IMR-90 (cell line): ENCODE data around the gene SVIL. TPM values are rescaled to one million over a fixed set of nuclear protein-coding genes. Genes with fewer than 3 reads are reported as not detected.

Experiments used
- ATAC-seq: fragments of 200-7000 bp; cut with Tn5 transposase; 2 replicates; pipeline ENCODE4 v1.9.1; 2020; ENCODE audit warnings: low read depth, mild to moderate bottlenecking, moderate library complexity
- BruUV-seq: library from RNA; stranded (reverse); fragments of 400-500 nt; replicated peaks from 2 replicates; lab custom pipeline; 2021; lab: Mats Ljungman, UMichigan
- CTCF ChIA-PET: fragments of 300-600 bp; formaldehyde crosslinking; extraction: SDS; loops from one replicate; lab custom pipeline; 2021; ENCODE audit warnings: antibody characterized with exemption; lab: Yijun Ruan, JAX
- POLR2A ChIA-PET: fragments of 300-600 bp; sonication (Branson Sonifier 250); formaldehyde crosslinking; loops from one replicate; lab custom pipeline; 2022; ENCODE audit warnings: antibody characterized with exemption; ENCODE audit not compliant: unreplicated experiment; lab: Charles Lee
- DNase-seq: peaks from one replicate; pipeline ENCODE4 v3.0.0; 2013
- H2AFZ ChIP-seq: replicated peaks from 2 replicates; pipeline ENCODE3; 2013; ENCODE audit warnings: low read length, mild to moderate bottlenecking; ENCODE audit not compliant: poor library complexity
- H2AK5ac ChIP-seq: 2 replicates; pipeline ENCODE4 v1.6.1; 2013; ENCODE audit warnings: low read depth, low read length, inconsistent platforms
- H2AK9ac ChIP-seq: replicated peaks from 2 replicates; pipeline ENCODE3; 2013; ENCODE audit warnings: mild to moderate bottlenecking, low read depth, low read length, moderate library complexity; ENCODE audit not compliant: poor library complexity
- H2BK120ac ChIP-seq: 2 replicates; pipeline ENCODE4 v1.6.1; 2013; ENCODE audit warnings: low read depth, low read length, inconsistent platforms
- H2BK15ac ChIP-seq: 3 replicates; pipeline ENCODE4 v1.6.1; 2013; ENCODE audit warnings: low read depth, low read length, inconsistent platforms
- H2BK20ac ChIP-seq: 2 replicates; pipeline ENCODE4 v1.6.1; 2013; ENCODE audit warnings: low read depth, mild to moderate bottlenecking, inconsistent platforms, low read length, moderate library complexity
- H2BK5ac ChIP-seq: 2 replicates; pipeline ENCODE4 v1.6.1; 2013; ENCODE audit warnings: mild to moderate bottlenecking, low read depth, low read length, inconsistent platforms; ENCODE audit not compliant: poor library complexity, severe bottlenecking
- H3K14ac ChIP-seq: replicated peaks from 2 replicates; pipeline ENCODE4 v1.6.1; 2013; ENCODE audit warnings: low read depth, low read length, inconsistent platforms
- H3K18ac ChIP-seq: 2 replicates; pipeline ENCODE4 v1.6.1; 2013; ENCODE audit warnings: low read depth, low read length, control low read depth
- H3K23ac ChIP-seq: 2 replicates; pipeline ENCODE4 v1.6.1; 2013; ENCODE audit warnings: low read depth, low read length, inconsistent platforms
- H3K27ac ChIP-seq: 2 replicates; pipeline ENCODE4 v1.5.1; 2013; ENCODE audit warnings: mild to moderate bottlenecking, control low read depth, low read length; ENCODE audit not compliant: insufficient read depth
- H3K27me3 ChIP-seq: 2 replicates; pipeline ENCODE4 v1.6.1; 2013; ENCODE audit warnings: low read length; ENCODE audit not compliant: control insufficient read depth, insufficient read depth
- H3K36me3 ChIP-seq: 2 replicates; pipeline ENCODE4 v1.6.1; 2013; ENCODE audit warnings: low read length, mixed read lengths; ENCODE audit not compliant: control insufficient read depth, insufficient read depth
- H3K4ac ChIP-seq: 2 replicates; pipeline ENCODE4 v1.6.1; 2013; ENCODE audit warnings: low read depth, low read length, inconsistent platforms
- H3K4me1 ChIP-seq: 2 replicates; pipeline ENCODE4 v1.6.1; 2013; ENCODE audit warnings: low read length, mixed read lengths; ENCODE audit not compliant: control insufficient read depth, insufficient read depth
- H3K4me2 ChIP-seq: 2 replicates; pipeline ENCODE4 v1.6.1; 2013; ENCODE audit warnings: low read depth, mild to moderate bottlenecking, control low read depth, low read length, moderate library complexity
- H3K4me3 ChIP-seq: 2 replicates; pipeline ENCODE4 v1.5.1; 2013; ENCODE audit warnings: low read depth, mild to moderate bottlenecking, control low read depth, low read length, moderate library complexity; ENCODE audit not compliant: insufficient read depth
- H3K56ac ChIP-seq: 2 replicates; pipeline ENCODE4 v1.6.1; 2013; ENCODE audit warnings: low read length, inconsistent platforms; ENCODE audit not compliant: insufficient read depth; ENCODE audit errors: extremely low read depth
- H3K79me1 ChIP-seq, 2 experiments: 2 replicates each; pipeline ENCODE4 v1.6.1; 2013; ENCODE audit warnings: low read length in 2 of 2, inconsistent platforms in 1 of 2, low read depth in 1 of 2
- H3K9ac ChIP-seq: 2 replicates; pipeline ENCODE4 v1.6.1; 2013; ENCODE audit warnings: low read depth, low read length, control low read depth
- H3K9me1 ChIP-seq: 2 replicates; pipeline ENCODE4 v1.6.1; 2013; ENCODE audit warnings: low read length, inconsistent platforms; ENCODE audit not compliant: insufficient read depth
- H3K9me3 ChIP-seq: 2 replicates; pipeline ENCODE4 v1.6.1; 2013; ENCODE audit warnings: low read length; ENCODE audit not compliant: control insufficient read depth, insufficient read depth
- H4K20me1 ChIP-seq: 2 replicates; pipeline ENCODE4 v1.6.1; 2013; ENCODE audit warnings: low read length, inconsistent platforms; ENCODE audit not compliant: insufficient read depth
- H4K5ac ChIP-seq: 2 replicates; pipeline ENCODE4 v1.6.1; 2013; ENCODE audit warnings: mild to moderate bottlenecking, low read depth, low read length, control low read depth
- H4K8ac ChIP-seq, 2 experiments: 2 replicates each; pipeline ENCODE4 v1.6.1; 2013; ENCODE audit warnings: low read depth in 2 of 2, low read length in 2 of 2, control low read depth in 1 of 2, inconsistent platforms in 1 of 2
- H4K91ac ChIP-seq: 2 replicates; pipeline ENCODE4 v1.6.1; 2013; ENCODE audit warnings: low read depth, low read length, inconsistent platforms; ENCODE audit not compliant: insufficient read depth
- BHLHE40 ChIP-seq: fragments of 150-350 bp; IDR thresholded peaks from 2 replicates; pipeline ENCODE4 v1.6.1; 2016; ENCODE audit warnings: mild to moderate bottlenecking, low read depth, low read length
- CEBPB ChIP-seq: IDR thresholded peaks from 2 replicates; pipeline ENCODE4 v1.6.1; 2012; ENCODE audit warnings: low read depth, low read length, improper control_type of control experiment
- CHD1 ChIP-seq: IDR thresholded peaks from 2 replicates; pipeline ENCODE4 v1.6.1; 2012; ENCODE audit warnings: low read depth, low read length, improper control_type of control experiment
- CTCF ChIP-seq: conservative IDR thresholded peaks from 2 replicates; pipeline ENCODE4 v1.5.1; 2012; ENCODE audit warnings: mild to moderate bottlenecking, low read depth, low read length, improper control_type of control experiment
- ELK1 ChIP-seq: fragments of 150-350 bp; IDR thresholded peaks from 2 replicates; pipeline ENCODE4 v1.6.1; 2016; ENCODE audit warnings: low read depth, mild to moderate bottlenecking, low read length, moderate library complexity, borderline replicate concordance
- FOS ChIP-seq: fragments of 150-350 bp; IDR thresholded peaks from 2 replicates; pipeline ENCODE4 v1.6.1; 2016; ENCODE audit warnings: low read depth, low read length
- MAFK ChIP-seq: IDR thresholded peaks from 2 replicates; pipeline ENCODE4 v1.6.1; 2012; ENCODE audit warnings: low read depth, low read length, improper control_type of control experiment
- MAZ ChIP-seq: IDR thresholded peaks from 2 replicates; pipeline ENCODE4 v1.6.1; 2012; ENCODE audit warnings: low read depth, mild to moderate bottlenecking, low read length, improper control_type of control experiment, moderate library complexity, borderline replicate concordance
- MXI1 ChIP-seq: IDR thresholded peaks from 2 replicates; pipeline ENCODE4 v1.6.1; 2012; ENCODE audit warnings: low read depth, mild to moderate bottlenecking, low read length, moderate library complexity, borderline replicate concordance
- NFE2L2 ChIP-seq: fragments of 150-350 bp; IDR thresholded peaks from 2 replicates; pipeline ENCODE4 v1.6.1; 2016; ENCODE audit warnings: low read depth, mild to moderate bottlenecking, low read length
- POLR2A ChIP-seq: IDR thresholded peaks from 2 replicates; pipeline ENCODE4 v1.6.1; 2012; ENCODE audit warnings: mild to moderate bottlenecking, low read depth, low read length
- RAD21 ChIP-seq: IDR thresholded peaks from 2 replicates; pipeline ENCODE4 v1.6.1; 2012; ENCODE audit warnings: low read length, improper control_type of control experiment
- RCOR1 ChIP-seq: IDR thresholded peaks from 2 replicates; pipeline ENCODE4 v1.6.1; 2012; ENCODE audit warnings: mild to moderate bottlenecking, low read length, improper control_type of control experiment; ENCODE audit not compliant: insufficient replicate concordance
- RFX5 ChIP-seq: IDR thresholded peaks from 2 replicates; pipeline ENCODE4 v1.8.0; 2012; ENCODE audit warnings: low read depth, mild to moderate bottlenecking, low read length, moderate library complexity
- SMC3 ChIP-seq: fragments of 150-350 bp; IDR thresholded peaks from 2 replicates; pipeline ENCODE4 v1.6.1; 2016; ENCODE audit warnings: low read depth, mild to moderate bottlenecking, antibody characterized with exemption, low read length, moderate library complexity
- WGBS, 2 experiments: methylation state at CpG; one replicate each; pipeline versions ENCODE4 v1.1.5 to v1.1.7; 2013; ENCODE audit warnings: missing lambda C conversion rate in 2 of 2; ENCODE audit not compliant: insufficient read length in 1 of 2; ENCODE audit errors: extremely low coverage in 2 of 2; 5-methylcytosine and 5-hydroxymethylcytosine counted together
- dilution Hi-C: fragments of 300-500 bp; cut with HindIII; formaldehyde crosslinking; loops from one replicate; pipeline ENCODE4 v1.14.3; 2018; ENCODE audit warnings: low sequenced_read_pairs; ENCODE audit not compliant: unreplicated experiment
- in situ Hi-C: fragments of 300-500 bp; cut with MboI; formaldehyde crosslinking; loops from 3 replicates; pipeline ENCODE4 v1.14.3; 2019; ENCODE audit warnings: low sequenced_read_pairs, inconsistent platforms, mixed read lengths
- intact Hi-C: fragments of 100-400 bp; cut with micrococcal nuclease; formaldehyde crosslinking; loops from 2 replicates; pipeline ENCODE4 v1.10.0; 2022
- polyA plus RNA-seq, 3 experiments: library from polyadenylated mRNA; depleted of rRNA; stranded (reverse); fragments of >200 nt; gene quantifications; 2 replicates each; pipeline ENCODE4 v1.2.3, GENCODE V29; 2012; ENCODE audit warnings: low replicate concordance in 1 of 3
- total RNA-seq: library from RNA; depleted of rRNA; stranded (reverse); fragments of >200 nt; gene quantifications from 2 replicates; pipeline ENCODE4 v1.2.3, GENCODE V29; 2012
- TF ChIP-seq, protein P1 (sequence below): fragments of 150-350 bp; IDR thresholded peaks from 2 replicates; pipeline ENCODE4 v1.6.1; 2017; ENCODE audit warnings: mild to moderate bottlenecking, antibody characterized with exemption, low read length, low read depth

Gene SVIL
- total and polyA plus RNA-seq, 2 of the 4 experiments (the other 2 are of a cell fraction) = 11.5 to 11.6 TPM

GRCh38 chr10:29669149-29669548 lies 34.4 kb upstream of the SVIL start:
- Histone ChIP-seq H2AK5ac (no peak overlapping the region), H4K91ac (no peak overlapping the region), H2BK120ac (no peak overlapping the region), H3K4ac (peak overlapping the region; percentile 49; the same call in 1 of the 2 replicates), H3K27ac (no peak overlapping the region), H3K9me1 (peaks cover 10% of the 10 kb centered on the region; the same call in 1 of the 2 replicates), H2BK15ac (no peak overlapping the region), H3K14ac (peak overlapping the region; percentile 57; the same call in 1 of the 2 replicates), H2BK5ac (no peak overlapping the region), H3K4me2 (no peak overlapping the region), H2AFZ (no peak overlapping the region), H3K79me1 (peaks cover 21 to 58% of the 10 kb centered on the region in 2 experiments), H3K4me3 (no peak overlapping the region), H4K8ac (peak overlapping the region in 1 of 2 experiments; percentile 35; a peak in 1 of 4 replicates), H3K18ac (no peak overlapping the region), H3K56ac (no peak overlapping the region), H2AK9ac (no peak overlapping the region), H2BK20ac (no peak overlapping the region; the same call in 1 of the 2 replicates), H3K9me3 (no peaks in the 10 kb centered on the region), H3K4me1 (peaks cover 2% of the 10 kb centered on the region; the same call in 1 of the 2 replicates), H3K36me3 (peaks cover 7% of the 10 kb centered on the region), H4K20me1 (peaks cover 13% of the 10 kb centered on the region; the same call in 1 of the 2 replicates), H4K5ac (no peak overlapping the region), H3K9ac (no peak overlapping the region), H3K27me3 (no peaks in the 10 kb centered on the region), H3K23ac (peak overlapping the region; percentile 36; the same call in 1 of the 2 replicates)
- no TSS peak for BruUV-seq
- TF ChIP-seq MAZ (no peak), SMC3 (no peak), POLR2A (no peak), FOS (no peak), BHLHE40 (no peak), RCOR1 (no peak), CTCF (no peak), NFE2L2 (no peak), ELK1 (no peak), RFX5 (no peak), MAFK (no peak), RAD21 (no peak), CEBPB (no peak), CHD1 (no peak), MXI1 (no peak)
- TF ChIP-seq, protein P1, sequence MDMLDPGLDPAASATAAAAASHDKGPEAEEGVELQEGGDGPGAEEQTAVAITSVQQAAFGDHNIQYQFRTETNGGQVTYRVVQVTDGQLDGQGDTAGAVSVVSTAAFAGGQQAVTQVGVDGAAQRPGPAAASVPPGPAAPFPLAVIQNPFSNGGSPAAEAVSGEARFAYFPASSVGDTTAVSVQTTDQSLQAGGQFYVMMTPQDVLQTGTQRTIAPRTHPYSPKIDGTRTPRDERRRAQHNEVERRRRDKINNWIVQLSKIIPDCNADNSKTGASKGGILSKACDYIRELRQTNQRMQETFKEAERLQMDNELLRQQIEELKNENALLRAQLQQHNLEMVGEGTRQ = no peak
- in situ Hi-C loops = no loop called here
- ChIA-PET POLR2A (no interaction called here), CTCF (no interaction called here)
- intact Hi-C loops = no loop called here
- DNase-seq (peak; percentile 6), ATAC-seq (peak; percentile 27; the same call in 1 of the 2 replicates)
- WGBS, 2 experiments = 100% methylated on average over 2 of the region's 3 CpGs; no CpG with 5 or more reads in 1 of the 2 experiments
- dilution Hi-C loops = no loop called here
